GM19397 (cell line): ENCODE results near the gene PDHA1.

Experiments used
- ATAC-seq: cut with Tn5 transposase; IDR thresholded peaks from one replicate; pipeline ENCODE4 v1.9.1; 2021; ENCODE audit warnings: mild to moderate bottlenecking, moderate library complexity; ENCODE audit not compliant: unreplicated experiment

PDHA1 gene

DNA sequence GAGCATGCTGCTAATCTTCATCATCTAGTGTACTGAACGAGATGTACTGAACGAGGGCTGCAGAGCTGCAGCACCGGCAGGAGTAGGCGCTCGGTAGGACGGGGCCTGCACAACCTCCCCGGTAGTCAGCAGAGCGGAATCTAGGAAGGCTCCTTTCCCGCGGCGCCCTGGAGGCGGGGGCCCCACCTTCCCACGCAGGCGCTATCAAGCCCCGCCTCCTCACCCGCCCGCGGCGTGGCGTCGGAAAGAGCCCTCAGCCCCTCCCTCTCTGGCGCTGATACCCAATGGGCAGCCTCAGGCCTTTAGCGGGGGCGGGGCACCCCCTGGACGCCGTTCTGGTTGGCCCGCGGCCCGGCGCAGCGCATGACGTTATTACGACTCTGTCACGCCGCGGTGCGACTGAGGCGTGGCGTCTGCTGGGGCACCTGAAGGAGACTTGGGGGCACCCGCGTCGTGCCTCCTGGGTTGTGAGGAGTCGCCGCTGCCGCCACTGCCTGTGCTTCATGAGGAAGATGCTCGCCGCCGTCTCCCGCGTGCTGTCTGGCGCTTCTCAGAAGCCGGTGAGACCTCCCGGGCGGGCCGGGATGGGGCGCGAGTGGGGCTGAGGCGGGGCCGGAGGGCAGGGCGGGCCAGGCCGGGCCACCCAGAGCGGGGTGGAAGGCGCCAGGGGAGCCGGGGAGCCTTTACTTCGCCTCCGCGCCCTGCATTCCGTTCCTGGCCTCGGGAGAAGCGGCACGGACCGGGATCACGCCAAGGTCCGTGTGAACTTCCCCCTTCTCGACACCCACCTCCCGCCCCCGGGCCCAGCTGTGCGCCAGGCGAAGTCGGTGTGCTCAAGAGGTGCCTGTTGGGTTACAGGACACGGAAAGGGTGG lies at the start of gene PDHA1:
Gene PDHA1 (plus strand): TSS at position 393 of the 874 bp plus-strand sequence. CDS start 111 bp downstream, at position 504.
- ATAC-seq: peak; percentile 99

- ATAC-seq: no peak
Observed at GRCh38 chrX:19303256-19303880, 40.4 kb upstream of the PDHA1 start.

- ATAC-seq: no peak
Observed at GRCh38 chrX:19326567-19326966, 17.2 kb upstream of the PDHA1 start.

- no peak for ATAC-seq
Observed at GRCh38 chrX:19331831-19332230, 11.9 kb upstream of the PDHA1 start.

DNA sequence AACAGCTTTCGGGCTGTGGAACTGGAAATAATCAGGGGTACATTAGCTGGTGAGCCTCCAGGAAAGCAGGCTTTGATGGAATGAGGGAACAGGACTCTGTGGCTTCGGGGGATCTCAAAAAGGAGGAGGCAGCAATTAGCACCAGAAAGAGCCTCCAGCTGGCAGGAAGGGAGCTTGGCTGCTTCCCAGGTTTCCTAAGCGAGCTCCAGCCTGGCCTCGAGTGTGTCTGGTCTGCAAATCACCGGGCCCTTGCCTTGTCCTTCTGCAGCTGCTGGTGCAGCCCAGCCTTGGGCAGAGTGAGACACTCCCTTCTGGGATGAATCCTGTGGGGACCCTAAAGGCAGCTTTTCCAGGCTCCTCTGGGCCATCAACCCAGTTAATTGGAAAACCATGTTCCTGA lies 10.7 kb upstream of the PDHA1 start:
- no peak for ATAC-seq

DNA sequence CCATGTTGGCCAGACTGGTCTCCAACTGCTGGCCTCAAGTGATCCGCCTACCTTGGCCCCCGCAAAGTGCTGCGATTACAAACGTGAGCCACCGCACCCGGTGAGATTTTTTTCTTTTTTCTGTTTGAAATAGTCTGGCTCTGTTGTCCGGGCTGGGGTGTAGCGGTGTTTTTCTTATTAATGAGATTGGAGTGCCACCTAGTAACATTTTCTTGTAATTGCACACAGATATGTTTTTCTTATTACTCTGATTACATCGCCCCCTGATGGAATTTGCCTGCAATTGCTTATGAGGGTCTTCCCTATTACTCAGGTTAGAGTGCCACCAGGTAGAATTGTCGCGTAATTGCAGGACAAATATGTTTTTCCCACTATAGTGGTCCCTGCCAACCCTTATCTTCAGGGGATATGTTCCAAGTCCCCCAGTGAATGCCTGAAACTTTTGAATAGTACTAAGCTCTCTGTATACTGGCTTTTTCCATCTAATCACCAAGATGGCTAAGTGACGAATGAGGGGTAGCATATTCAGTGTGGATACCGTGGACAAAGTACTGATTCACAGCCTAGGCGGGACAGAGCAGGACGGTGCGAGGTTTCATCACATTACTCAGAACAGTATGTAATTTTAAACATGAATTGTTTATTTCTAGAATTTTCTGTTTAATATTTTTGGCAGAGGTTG lies 8.6 kb upstream of the PDHA1 start:
- ATAC-seq: no peak

DNA sequence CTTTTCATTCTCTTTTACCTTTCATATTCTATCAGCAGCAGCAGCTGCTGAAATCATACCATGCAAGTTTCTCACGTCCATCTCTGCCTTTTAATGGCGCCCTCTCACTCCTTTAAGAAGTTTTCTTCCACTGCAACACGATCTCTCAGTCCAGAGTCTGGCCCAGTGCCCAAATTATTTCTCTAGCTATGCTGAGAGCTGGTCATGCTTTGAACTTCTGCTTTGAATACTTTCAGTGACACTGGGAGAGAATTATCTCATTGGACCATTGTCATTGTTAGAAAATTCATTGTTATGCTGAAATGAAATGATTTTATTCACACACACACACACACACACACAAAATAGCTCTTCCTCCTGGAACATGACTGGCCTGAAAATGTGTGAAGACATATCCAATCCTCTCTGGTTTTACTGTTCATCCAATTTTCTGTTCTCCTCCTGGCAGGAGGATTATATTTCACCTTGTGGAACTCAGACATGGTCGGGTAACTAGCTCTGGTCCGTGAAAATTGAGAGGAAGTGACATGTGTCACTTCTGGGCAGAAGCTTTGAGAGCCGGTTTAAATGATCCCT lies 1.3 kb upstream of the PDHA1 start:
- ATAC-seq: no peak

DNA sequence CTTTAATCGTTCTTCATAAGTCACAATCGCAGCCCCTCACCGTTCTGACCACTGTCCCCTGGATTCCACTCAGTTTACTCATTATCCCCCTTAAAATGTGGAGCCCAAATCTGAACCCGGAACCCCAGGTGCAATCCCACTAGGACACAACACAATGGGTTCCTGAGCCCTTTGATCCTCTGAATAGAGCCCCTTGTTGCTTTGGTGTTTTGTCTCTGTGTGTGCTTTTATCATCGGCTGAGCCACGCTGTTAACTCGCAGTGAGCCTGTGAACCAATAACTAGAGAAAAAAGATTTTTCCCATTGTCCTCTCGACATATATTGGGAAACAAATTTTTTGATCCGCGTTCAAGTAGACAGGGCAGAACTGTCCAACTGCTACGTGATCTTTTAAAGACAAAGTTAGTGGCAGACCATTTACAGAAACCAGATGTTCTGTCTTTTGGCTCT lies 617 bp upstream of the PDHA1 start:
- ATAC-seq: no peak

- ATAC-seq: no peak
Observed at GRCh38 chrX:19344661-19345060, 934 bp downstream of the PDHA1 start.

- ATAC-seq: no peak
Observed at GRCh38 chrX:19347916-19348315, 4.2 kb downstream of the PDHA1 start.

GRCh38 chrX:19349264-19349663 lies 5.5 kb downstream of the PDHA1 start:
- no peak for ATAC-seq

DNA sequence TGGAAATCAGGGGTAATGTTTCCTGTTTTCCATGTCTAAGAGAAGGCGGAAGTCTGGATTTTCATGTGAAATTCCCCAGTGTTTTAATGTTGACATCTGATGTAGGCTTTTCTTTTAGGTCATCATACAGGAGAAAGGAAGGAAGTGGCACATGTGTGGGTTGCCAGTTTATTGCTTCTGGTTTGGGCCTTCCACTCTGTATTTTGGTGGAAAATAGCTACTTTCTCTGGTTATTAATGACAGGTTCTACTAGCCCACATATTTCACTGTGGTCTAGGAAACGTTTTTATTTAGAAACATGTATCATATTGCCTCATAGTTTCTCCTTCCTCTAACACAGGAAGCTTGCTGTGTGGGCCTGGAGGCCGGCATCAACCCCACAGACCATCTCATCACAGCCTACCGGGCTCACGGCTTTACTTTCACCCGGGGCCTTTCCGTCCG lies 7.2 kb downstream of the PDHA1 start:
- ATAC-seq: peak; percentile 96

DNA sequence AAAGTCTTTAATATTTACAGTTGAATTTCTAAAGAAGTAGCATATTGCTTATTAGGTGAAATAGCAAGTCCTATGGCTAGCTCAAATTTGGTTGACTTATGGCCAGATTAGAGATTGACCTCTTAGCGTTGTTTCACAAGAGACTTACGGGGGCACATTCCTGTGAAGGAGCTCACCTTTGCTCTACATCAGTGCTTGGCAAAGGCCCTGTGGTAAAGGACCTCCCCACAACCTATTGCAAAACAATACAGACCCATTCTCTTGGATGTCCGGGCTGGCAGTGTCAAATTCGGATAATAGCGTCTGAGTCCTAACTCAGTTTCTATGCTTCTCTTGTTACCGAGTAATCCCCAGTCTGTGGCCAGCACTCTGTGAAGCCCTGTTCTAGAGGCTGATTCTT lies 10.9 kb downstream of the PDHA1 start:
- ATAC-seq: no peak

DNA sequence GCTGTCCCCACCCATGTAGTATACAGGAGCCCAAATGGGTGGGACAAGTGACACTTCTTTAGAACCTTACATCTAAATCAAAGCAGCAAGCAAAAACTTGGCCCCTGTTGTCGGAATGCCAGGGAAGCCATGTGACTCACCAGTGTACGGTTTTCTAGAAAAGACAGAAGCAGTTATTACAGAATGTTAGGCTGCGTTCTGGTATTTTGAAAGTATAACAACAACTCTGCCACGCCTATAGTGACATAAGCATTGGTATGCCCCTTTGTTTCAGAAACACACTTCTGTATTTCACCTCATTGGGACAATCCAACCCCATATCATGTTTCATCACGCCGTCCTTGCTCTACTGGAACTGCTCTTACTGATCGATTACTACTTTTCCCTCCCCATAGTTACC lies 14.8 kb downstream of the PDHA1 start:
- ATAC-seq: no peak

- ATAC-seq: no peak
Observed at GRCh38 chrX:19360903-19361302, 17.2 kb downstream of the PDHA1 start.

GRCh38 chrX:19361701-19362100 lies 18.0 kb downstream of the PDHA1 start:
- ATAC-seq: no peak

DNA sequence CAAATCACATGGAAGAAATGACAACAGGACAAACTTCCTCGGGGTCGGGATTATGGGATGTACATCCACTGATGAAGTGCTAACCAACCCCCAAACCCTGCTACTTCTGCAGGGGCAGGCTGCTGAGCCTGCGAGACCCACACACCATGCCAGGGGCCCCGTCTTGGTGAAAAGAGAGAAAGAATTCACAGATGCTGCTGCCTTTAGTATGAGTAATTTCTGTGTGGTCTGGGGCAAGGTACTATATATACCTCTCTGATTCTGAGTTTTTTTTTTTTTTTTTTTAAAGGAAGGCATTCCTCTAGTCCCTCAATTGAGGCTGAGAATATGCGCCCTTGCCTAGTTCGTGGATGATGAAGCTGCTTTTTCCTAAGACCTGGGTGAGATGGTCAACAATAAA lies 24.8 kb downstream of the PDHA1 start:
- ATAC-seq: no peak

DNA sequence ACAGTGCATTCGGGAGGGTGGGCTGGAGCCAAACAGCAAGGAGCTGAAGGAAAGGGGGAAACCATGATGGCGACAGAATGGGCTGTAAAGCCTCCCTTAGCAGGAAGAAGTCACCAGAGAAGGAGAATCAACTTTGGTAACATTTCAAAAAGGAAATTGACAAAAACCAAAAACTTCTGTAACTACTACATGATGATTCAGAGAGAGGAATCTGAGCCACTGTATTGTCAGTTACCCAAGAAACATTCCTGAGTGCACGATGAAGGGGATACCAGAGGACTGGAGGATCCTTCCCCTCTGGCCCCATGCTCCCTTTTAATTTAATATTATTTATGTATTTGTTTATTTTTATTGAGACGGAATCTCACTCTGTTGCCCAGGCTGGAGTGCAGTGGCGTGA lies 26.3 kb downstream of the PDHA1 start:
- no peak for ATAC-seq

DNA sequence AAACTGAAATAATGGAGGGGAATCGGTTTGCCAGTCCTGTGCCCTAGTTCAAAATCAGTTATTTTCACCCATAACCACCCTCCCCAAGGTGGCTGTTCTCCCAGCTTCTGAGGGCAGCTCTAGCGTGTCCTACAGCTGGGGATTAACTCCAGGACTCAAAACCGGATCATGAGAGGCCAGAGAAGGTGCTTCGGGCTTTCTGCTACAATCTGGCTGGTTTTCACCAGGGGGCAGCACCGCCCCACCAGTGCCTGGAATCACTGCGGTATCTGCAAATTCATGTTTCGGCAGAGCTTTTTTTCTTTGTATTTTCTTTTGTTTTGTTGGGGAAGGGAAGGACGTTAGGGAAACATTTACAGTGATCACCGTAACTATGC lies 28.4 kb downstream of the PDHA1 start:
- ATAC-seq: peak; percentile 67

DNA sequence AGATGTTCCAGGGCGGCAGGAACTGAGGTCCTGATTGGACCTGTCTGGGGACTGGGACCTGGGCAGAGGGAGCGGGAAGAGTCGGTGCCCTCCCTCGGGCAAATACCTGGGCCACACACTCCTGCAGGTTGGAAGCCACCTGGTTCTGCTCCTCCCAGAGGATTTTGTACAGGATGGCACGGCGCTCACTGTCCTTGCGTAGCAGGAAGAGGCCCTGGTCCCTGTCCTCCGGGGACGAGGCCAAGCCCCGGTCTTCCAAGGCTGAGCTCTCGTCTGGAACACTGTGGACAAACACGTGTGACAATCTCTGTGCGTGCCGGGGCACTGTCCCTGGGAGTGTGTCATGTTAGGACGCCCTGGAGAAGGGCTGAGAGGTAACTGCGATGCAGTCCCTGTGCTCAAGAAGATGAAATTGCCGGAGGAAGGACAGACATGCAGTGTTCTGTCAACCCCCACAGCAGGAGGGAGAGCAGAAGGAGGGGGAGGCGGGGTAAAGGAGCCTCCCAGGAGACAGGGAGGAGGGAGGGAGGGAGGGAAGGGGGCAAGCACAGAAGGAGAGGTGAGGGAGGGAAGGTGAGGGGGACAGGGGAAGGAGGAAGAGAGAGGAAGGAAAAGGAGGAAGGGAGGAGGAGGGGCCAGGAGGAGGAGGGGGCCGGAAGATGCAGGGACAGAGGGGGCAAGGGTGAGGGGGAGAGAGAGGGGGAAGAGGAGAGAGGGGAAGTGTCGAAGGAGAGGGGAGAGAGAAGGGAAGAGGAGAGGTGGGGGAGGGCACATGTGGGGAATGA lies 29.0 kb downstream of the PDHA1 start:
- peak; percentile 39 for ATAC-seq
